Activated B cell treated with CpG ODN at 0.5 μM for 24 hours (primary cell): ENCODE measurements around the gene CAPRIN2. TPM values are rescaled to one million over a fixed set of nuclear protein-coding genes. Genes with fewer than 3 reads are reported as not detected.

ENCODE experiments used
- ATAC-seq: fragments of 200-7000 bp; cut with Tn5 transposase; one replicate; pipeline ENCODE4 v1.10.0; 2021; ENCODE audit warnings: low read depth, mild to moderate bottlenecking, moderate library complexity
- CTCF ChIA-PET: fragments of 350-600 bp; sonication (Branson Sonifier 250); formaldehyde crosslinking; loops from one replicate; lab custom pipeline; 2021; ENCODE audit warnings: antibody characterized with exemption; lab: Charles Lee
- POLR2A ChIA-PET: fragments of 350-600 bp; sonication (Branson Sonifier 250); formaldehyde crosslinking; loops from one replicate; lab custom pipeline; 2021; ENCODE audit warnings: antibody characterized with exemption; lab: Charles Lee
- DNase-seq: peaks from one replicate; pipeline ENCODE4 v3.0.0; 2022
- H3K27ac Mint-ChIP-seq: one replicate; pipeline ENCODE4 v1.8.0; 2020; ENCODE audit warnings: mixed read lengths
- H3K27me3 Mint-ChIP-seq: one replicate; pipeline ENCODE4 v1.8.0; 2021; ENCODE audit warnings: mixed read lengths
- H3K36me3 Mint-ChIP-seq: one replicate; pipeline ENCODE4 v1.8.0; 2021; ENCODE audit warnings: low read depth, mixed read lengths
- H3K4me1 Mint-ChIP-seq: one replicate; pipeline ENCODE4 v1.8.0; 2021; ENCODE audit warnings: mixed read lengths
- H3K4me3 Mint-ChIP-seq: one replicate; pipeline ENCODE4 v1.8.0; 2020; ENCODE audit warnings: mild to moderate bottlenecking, mixed read lengths
- H3K9me3 Mint-ChIP-seq: one replicate; pipeline ENCODE4 v1.8.0; 2020; ENCODE audit warnings: mixed read lengths
- CTCF ChIP-seq: fragments of 200-600 bp; IDR thresholded peaks from one replicate; pipeline ENCODE4 v1.8.0; 2022; ENCODE audit warnings: antibody characterized with exemption, mild to moderate bottlenecking
- intact Hi-C: fragments of 100-400 bp; cut with micrococcal nuclease; formaldehyde crosslinking; loops from one replicate; pipeline ENCODE4 v1.15.1; 2024
- total RNA-seq: library from RNA; stranded (reverse); gene quantifications from 2 replicates; pipeline ENCODE4 v1.2.3, GENCODE V29; 2022

Gene CAPRIN2
- total RNA-seq, 1 donor from 2014 or later = 17.5 TPM

GRCh38 chr12:30748147-30748546 lies 6.6 kb downstream of the CAPRIN2 start:
- no peak for DNase-seq
- CTCF ChIA-PET = no interaction called here
- Mint-ChIP-seq H3K9me3 (no peaks in the 10 kb centered on the region), H3K4me3 (no peak overlapping the region), H3K36me3 (peaks cover 34% of the 10 kb centered on the region), H3K27ac (no peak overlapping the region), H3K4me1 (peaks cover 4% of the 10 kb centered on the region), H3K27me3 (no peaks in the 10 kb centered on the region)
- no peak for TF ChIP-seq CTCF
- intact Hi-C loops = no loop called here
- ATAC-seq = no peak
- POLR2A ChIA-PET = no interaction called here

GRCh38 chr12:30746190-30746589 lies 8.6 kb downstream of the CAPRIN2 start:
- H3K27ac Mint-ChIP-seq = no peak overlapping the region
- CTCF ChIA-PET = no interaction called here
- H3K4me3 Mint-ChIP-seq = no peak overlapping the region
- peaks cover 34% of the 10 kb centered on the region for H3K36me3 Mint-ChIP-seq
- POLR2A ChIA-PET = no interaction called here
- DNase-seq (no peak), ATAC-seq (no peak)
- TF ChIP-seq CTCF = no peak
- no peaks in the 10 kb centered on the region for H3K27me3 Mint-ChIP-seq
- intact Hi-C loops = no loop called here
- H3K4me1 Mint-ChIP-seq = peaks cover 3% of the 10 kb centered on the region
- H3K9me3 Mint-ChIP-seq = no peaks in the 10 kb centered on the region

GRCh38 chr12:30744321-30744720 lies 10.4 kb downstream of the CAPRIN2 start:
- POLR2A ChIA-PET = no interaction called here
- DNase-seq (no peak), ATAC-seq (no peak)
- Mint-ChIP-seq H3K4me1 (peaks cover 3% of the 10 kb centered on the region), H3K36me3 (peaks cover 30% of the 10 kb centered on the region), H3K27me3 (no peaks in the 10 kb centered on the region), H3K9me3 (no peaks in the 10 kb centered on the region), H3K27ac (no peak overlapping the region), H3K4me3 (no peak overlapping the region)
- CTCF ChIA-PET = no interaction called here
- TF ChIP-seq CTCF = no peak
- intact Hi-C loops = no loop called here

GRCh38 chr12:30740274-30740673 lies 14.5 kb downstream of the CAPRIN2 start:
- no peaks in the 10 kb centered on the region for H3K27me3 Mint-ChIP-seq
- H3K4me1 Mint-ChIP-seq = no peaks in the 10 kb centered on the region
- no peak for ATAC-seq
- H3K27ac Mint-ChIP-seq = no peak overlapping the region
- POLR2A ChIA-PET = no interaction called here
- peaks cover 37% of the 10 kb centered on the region for H3K36me3 Mint-ChIP-seq
- CTCF ChIA-PET = no interaction called here
- H3K4me3 Mint-ChIP-seq = no peak overlapping the region
- intact Hi-C loops = no loop called here
- no peak for TF ChIP-seq CTCF
- H3K9me3 Mint-ChIP-seq = peaks cover 5% of the 10 kb centered on the region
- DNase-seq = no peak

GRCh38 chr12:30739020-30739419 lies 15.7 kb downstream of the CAPRIN2 start:
- no peak for DNase-seq
- Mint-ChIP-seq H3K4me3 (no peak overlapping the region), H3K36me3 (peaks cover 47% of the 10 kb centered on the region), H3K9me3 (peaks cover 5% of the 10 kb centered on the region), H3K27ac (no peak overlapping the region), H3K27me3 (no peaks in the 10 kb centered on the region), H3K4me1 (no peaks in the 10 kb centered on the region)
- POLR2A ChIA-PET = no interaction called here
- CTCF ChIA-PET = no interaction called here
- no peak for ATAC-seq
- no peak for TF ChIP-seq CTCF
- intact Hi-C loops = no loop called here
